ENCODE measurements around the gene ZSCAN20.

Gene ZSCAN20

DNA sequence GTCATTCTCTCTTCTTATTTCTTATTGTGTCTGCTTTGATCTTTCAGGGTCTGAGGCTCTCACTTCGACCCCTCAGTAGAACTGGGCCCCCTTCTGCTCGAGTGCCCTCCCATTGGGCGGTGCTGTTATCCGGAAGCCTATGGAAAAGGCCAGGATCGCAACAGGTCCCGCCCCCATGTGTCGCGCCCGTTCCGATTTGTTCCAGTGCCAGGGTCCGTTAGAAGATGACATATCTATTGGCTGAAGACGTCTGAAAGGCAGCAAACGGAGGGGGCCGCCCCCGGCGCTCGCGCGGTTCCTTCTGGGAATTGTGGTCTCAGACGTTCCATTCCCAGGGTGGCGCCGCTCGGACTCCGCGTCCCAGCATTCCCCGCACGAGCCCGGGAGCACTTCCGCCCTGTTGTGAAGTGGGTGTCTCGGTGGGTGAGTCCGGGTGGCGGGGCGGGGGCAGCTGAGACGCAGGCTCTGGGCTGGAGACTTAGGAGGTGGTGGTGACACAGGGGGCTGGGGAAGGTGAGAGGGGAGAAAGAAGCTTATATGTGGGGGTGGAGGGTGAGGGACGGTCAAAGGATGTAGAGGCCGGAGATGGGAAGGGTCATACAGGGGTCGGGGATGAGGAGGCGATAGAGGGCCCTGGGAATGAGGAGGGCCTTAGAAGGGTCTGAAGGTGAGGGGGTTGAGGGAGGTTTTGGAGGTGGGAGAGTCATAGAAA, at the start of gene ZSCAN20:
Gene ZSCAN20 (plus strand): TSS at position 377 of the 712 bp plus-strand sequence. CDS start 6,644 bp downstream, outside the sequence.
- FAIRE-seq, result peak; percentile 96

GRCh38 chr1:33424205-33424604, 48.2 kb upstream of the ZSCAN20 start:
- FAIRE-seq, result no peak

DNA sequence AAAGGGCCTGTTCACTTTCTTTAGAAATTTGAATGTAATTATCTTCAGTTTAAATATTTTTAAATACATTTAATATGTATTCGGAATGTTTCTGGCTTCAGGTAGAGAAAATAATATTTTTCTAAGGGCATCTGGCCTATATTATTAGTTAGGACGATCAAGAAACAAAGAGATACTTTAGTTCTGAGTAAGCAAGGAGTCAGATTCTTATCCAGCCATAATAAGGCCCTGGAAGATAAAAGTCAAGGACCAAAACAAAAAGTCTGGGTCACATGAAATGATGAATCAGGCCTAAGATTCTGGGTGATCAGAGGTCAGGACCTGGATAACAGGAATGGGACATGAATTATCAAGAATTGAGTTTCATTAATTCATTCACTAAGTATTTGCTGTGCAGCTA, 47.8 kb upstream of the ZSCAN20 start:
- no peak for FAIRE-seq

DNA sequence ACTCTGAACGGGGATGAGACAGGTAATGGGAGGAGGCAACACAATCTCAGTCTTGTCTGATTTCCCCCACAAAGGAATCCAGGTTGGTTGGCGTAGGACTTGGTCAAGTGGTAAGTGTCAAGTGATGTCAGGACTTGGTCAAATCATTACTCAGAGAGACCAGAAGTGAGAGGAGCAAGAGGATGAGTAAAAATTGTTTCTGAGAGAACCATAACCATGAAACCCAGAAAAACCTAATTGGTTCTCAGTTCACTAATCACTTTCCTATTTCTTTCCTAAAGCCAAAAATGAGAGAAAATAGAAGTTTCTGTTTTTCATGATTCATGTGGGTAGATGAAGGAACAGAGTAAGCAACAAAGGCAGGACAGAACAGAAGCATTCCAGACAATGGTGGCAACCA, 46.5 kb upstream of the ZSCAN20 start:
- no peak for FAIRE-seq

GRCh38 chr1:33426916-33427315, 45.5 kb upstream of the ZSCAN20 start:
- no peak for FAIRE-seq

- FAIRE-seq, result no peak
Observed at GRCh38 chr1:33428661-33429060, 43.8 kb upstream of the ZSCAN20 start.

DNA sequence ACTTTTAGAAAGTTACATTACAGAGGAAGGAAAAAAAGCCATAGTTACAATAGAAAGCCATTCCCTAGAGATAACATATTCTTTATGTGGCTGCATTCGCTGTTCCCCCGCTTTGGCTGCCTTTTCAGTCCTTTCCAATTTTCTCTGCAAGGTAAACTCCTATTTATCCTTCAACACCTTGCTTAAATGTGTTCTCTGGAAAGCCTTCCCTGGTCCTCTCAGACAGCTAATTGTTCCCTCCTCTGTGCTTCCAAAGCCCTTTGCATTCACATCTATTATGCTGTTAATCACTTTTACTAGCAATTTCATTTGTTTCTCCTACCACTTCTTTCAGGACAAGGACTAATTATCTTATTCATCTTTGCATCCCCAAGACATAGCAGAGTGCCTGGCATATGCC, 43.1 kb upstream of the ZSCAN20 start:
- no peak for FAIRE-seq

- FAIRE-seq, result no peak
Observed at GRCh38 chr1:33429856-33430691, 42.4 kb upstream of the ZSCAN20 start.

GRCh38 chr1:33430692-33431593, 41.5 kb upstream of the ZSCAN20 start, which contains the start of gene PHC2:
Gene PHC2 (minus strand): TSS chr1:33431095. CDS start chr1:33375539, 55,556 bp downstream.
- no peak for FAIRE-seq

DNA sequence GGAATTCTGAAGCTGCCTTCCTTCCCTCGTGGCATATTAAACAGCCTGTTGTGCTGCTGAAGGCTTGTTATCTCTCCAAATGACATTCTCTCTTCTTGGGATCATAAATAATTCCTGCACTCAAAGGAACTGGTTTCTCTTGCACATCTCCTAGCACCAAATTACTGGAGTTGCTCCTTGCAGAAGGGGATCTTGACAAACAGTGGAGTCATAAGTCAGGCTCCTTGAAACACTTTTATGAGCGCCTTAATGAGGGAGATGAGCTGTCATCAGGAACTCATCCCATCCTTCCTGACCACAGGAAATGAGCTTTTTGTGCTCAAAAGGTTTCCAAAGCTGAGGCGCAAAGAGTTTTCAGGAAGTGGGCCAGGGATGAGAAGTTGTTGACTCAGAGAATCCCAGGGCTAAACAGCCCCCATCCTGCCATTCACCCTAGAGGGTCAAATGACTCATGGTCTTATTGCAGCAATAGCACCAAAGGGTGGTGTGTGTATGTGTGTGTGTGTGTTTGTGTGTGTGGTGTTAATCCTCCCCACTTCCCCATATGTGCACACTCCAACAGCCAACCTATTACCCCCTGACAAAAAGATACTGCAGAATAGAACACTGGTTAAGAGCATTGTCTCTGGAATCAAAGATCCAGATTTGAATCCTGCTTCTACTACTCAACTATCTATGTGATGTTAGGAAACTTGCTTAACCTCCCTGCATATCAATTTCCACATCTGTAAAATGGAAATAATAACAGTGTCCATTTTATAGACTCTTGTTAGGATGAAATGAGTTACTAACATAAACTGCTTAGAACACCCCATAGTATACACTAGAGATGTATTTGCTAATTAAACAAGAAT, 38.7 kb upstream of the ZSCAN20 start:
- no peak for FAIRE-seq

DNA sequence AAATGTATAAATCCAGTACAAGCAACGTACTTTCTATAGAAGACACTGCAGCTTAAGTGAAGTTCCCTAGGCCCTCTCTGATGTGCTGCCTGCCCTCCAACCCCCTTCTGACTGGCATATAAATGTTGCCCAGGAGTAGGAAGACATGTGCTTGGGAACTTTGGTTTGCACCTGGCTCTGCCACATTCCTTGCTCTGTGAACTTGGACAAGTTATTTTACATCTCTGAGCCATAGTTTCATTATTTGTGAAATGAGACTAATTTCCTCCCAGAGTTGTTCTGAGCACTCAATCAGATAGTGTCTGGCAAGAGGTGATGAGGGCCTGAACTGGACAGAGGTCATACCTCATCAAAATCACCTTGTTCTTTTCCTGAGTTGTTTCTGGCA, 38.1 kb upstream of the ZSCAN20 start:
- FAIRE-seq, result no peak

DNA sequence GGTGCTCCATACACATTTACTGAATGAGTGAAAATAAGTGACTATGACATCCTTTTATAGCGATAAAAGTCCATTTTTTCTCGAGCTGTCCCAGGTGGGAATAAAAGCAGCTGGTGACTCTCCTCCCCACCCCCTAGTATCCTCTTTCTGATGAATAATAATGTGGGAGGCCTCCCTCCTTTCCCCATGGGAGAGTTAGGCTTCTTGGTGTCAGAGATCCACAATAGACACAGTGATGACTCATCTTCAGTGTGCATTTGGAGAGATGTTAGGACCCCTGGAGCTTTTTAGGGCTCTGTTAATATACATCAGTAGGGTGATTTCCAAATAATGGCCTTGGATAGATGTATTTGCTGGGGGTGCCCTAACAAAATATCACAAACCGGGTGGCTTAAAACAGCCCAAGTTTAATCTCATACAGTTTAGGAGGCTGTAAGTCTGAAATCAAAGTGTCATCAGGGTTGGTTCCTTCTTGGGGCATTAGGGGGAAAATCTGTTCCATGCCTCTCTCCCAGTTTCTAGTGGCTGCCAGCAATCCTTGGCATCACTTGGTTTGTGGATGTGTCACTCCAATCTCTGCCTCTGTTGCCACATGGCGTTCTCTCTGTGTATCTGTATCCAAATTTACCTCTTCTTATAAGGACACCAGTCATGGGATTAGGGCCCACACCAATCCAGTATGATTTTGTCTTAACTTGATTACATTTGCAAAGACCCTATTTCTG, 37.2 kb upstream of the ZSCAN20 start:
- no peak for FAIRE-seq

GRCh38 chr1:33436557-33437285, 35.7 kb upstream of the ZSCAN20 start:
- no peak for FAIRE-seq

GRCh38 chr1:33438364-33439160, 33.9 kb upstream of the ZSCAN20 start:
- no peak for FAIRE-seq

DNA sequence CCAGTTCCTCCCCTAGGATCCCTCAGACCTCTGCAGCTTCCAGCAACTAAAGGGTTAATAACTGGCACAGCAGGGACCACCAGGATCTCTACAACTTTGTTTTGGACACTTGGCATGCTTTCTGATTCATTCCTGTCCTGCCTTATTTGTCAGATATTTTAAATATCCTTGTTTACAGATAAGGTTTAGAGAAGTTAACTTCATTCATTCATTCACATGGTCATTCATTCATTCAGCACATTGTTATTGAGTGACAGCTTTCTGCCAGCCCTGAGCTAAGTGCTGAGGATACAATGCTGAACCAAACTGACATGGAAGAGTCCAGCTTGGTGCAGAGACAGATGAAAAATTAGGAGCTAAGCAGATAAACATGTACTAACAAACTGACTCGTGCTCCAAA, 32.8 kb upstream of the ZSCAN20 start:
- no peak for FAIRE-seq

GRCh38 chr1:33441088-33441745, 31.2 kb upstream of the ZSCAN20 start:
- FAIRE-seq, result no peak

DNA sequence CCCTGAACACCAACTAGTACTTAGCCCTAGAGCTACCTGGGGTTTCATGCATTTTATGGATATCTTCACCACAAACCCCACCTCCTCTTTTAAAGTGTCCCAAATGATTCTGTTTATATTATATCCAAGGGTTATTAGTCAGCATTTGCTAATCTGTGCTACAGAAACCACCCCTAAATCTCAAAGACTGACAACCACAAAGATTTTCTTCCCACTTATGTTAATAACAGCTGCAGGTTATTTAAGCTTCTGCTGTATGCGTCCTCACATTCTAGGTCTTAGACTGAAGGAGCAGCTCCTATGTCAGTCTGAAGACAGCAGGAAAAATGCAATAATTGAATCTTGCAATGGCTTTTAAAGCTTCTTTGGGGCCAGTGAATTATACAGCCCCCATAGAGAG, 30.3 kb upstream of the ZSCAN20 start:
- no peak for FAIRE-seq

- no peak for FAIRE-seq
Observed at GRCh38 chr1:33443080-33443704, 29.3 kb upstream of the ZSCAN20 start.

GRCh38 chr1:33443705-33444180, 28.7 kb upstream of the ZSCAN20 start:
- no peak for FAIRE-seq

Data from A204.1 (cell line).